ENCODE results near the gene SLC5A10. TPM values are rescaled to one million over a fixed set of nuclear protein-coding genes. Genes with fewer than 3 reads are reported as not detected.

SLC5A10 gene
- total RNA-seq, 1 experiment from 2014 or later: 0.17 TPM

GRCh38 chr17:18985475-18985874 is 33.5 kb downstream of the SLC5A10 start:
- Histone ChIP-seq H3K4me3 (no peak overlapping the region), H3K27ac (no peak overlapping the region), H3K9me2 (ENCODE audit: insufficient read depth) (no peaks in the 10 kb centered on the region), H3K79me2 (ENCODE audit: low read depth) (no peaks in the 10 kb centered on the region), H2AFZ (no peak overlapping the region), H3F3A (ENCODE audit: insufficient read depth, low read depth) (0 out of 2 replicates have a peak, but pooled peaks cover 7% of the 10 kb centered on the region), H3K4me1 (replicated peaks; ENCODE audit: insufficient read depth) (peaks cover 12% of the 10 kb centered on the region), H4K20me1 (ENCODE audit: insufficient read depth) (peaks cover 40% of the 10 kb centered on the region), H3K4me2 (no peak overlapping the region), H3K36me3 (ENCODE audit: low read depth) (peaks cover 7% of the 10 kb centered on the region; the same call in 1 of the 2 replicates), H3K27me3 (ENCODE audit: insufficient read depth, low read depth) (no peaks in the 10 kb centered on the region), H3K9me3 (ENCODE audit: insufficient read depth, low read depth) (no peaks in the 10 kb centered on the region)
- TF ChIP-seq EZH2 (IDR thresholded peaks at IDR 0.05; ENCODE audit: low read depth): no peak
- TF ChIP-seq, protein P1, sequence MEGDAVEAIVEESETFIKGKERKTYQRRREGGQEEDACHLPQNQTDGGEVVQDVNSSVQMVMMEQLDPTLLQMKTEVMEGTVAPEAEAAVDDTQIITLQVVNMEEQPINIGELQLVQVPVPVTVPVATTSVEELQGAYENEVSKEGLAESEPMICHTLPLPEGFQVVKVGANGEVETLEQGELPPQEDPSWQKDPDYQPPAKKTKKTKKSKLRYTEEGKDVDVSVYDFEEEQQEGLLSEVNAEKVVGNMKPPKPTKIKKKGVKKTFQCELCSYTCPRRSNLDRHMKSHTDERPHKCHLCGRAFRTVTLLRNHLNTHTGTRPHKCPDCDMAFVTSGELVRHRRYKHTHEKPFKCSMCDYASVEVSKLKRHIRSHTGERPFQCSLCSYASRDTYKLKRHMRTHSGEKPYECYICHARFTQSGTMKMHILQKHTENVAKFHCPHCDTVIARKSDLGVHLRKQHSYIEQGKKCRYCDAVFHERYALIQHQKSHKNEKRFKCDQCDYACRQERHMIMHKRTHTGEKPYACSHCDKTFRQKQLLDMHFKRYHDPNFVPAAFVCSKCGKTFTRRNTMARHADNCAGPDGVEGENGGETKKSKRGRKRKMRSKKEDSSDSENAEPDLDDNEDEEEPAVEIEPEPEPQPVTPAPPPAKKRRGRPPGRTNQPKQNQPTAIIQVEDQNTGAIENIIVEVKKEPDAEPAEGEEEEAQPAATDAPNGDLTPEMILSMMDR (conservative IDR thresholded peaks at IDR 0.05): no peak
- POLR2A ChIA-PET (ENCODE audit: unreplicated experiment): no interaction called here
- intact Hi-C loops (cut with micrococcal nuclease; ENCODE audit: unreplicated experiment): no loop called here
- no TSS peak for BruUV-seq (replicated peaks)
- no peak for DNase-seq
- CTCF ChIA-PET: no interaction called here

DNA sequence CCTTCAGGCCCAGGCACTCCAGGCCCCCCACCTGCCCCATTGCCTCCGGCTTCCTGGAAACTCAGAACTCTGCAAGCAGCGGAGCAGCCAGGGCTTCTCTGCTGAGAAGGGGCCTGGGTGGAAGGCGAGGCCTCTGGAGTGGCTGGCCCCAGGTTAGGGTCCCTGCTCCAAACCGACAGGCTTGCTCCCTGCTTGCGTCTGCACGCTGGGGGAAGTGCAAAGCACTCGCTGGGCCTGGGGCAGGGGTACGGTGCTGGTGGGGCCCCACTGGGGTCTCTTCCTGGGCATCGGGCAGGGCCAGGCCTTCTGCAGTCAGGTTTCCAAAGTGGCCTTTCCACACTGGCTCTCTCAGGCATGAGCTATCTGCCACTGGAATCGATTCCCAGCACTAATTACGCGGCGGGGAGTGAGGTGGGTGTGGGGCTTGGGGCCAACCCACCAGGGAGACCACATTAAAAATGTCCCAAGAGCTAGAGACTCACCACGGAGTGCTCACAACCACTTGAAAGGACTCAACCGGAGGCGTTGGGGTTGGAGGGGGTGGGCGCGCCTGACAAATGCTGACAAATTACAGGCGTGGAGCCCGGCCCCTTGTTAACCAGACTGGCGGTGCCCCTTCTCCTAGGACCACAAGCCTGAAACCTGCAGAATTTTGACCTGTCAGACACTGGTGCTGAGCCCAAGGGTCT is 34.7 kb downstream of the SLC5A10 start:
- no TSS peak for BruUV-seq (replicated peaks)
- no peak for DNase-seq
- intact Hi-C loops (cut with micrococcal nuclease; ENCODE audit: unreplicated experiment): no loop called here
- Histone ChIP-seq H4K20me1 (ENCODE audit: insufficient read depth) (peaks cover 49% of the 10 kb centered on the region), H3K4me3 (no peak overlapping the region), H3K9me2 (ENCODE audit: insufficient read depth) (no peaks in the 10 kb centered on the region), H3F3A (ENCODE audit: insufficient read depth, low read depth) (0 out of 2 replicates have a peak, but pooled peaks cover 8% of the 10 kb centered on the region), H3K4me1 (replicated peaks; ENCODE audit: insufficient read depth) (peaks cover 11% of the 10 kb centered on the region), H3K79me2 (ENCODE audit: low read depth) (no peaks in the 10 kb centered on the region), H3K27ac (no peak overlapping the region), H3K4me2 (no peak overlapping the region), H3K27me3 (ENCODE audit: insufficient read depth, low read depth) (no peaks in the 10 kb centered on the region), H2AFZ (no peak overlapping the region), H3K36me3 (ENCODE audit: low read depth) (peaks cover 7% of the 10 kb centered on the region; the same call in 1 of the 2 replicates), H3K9me3 (ENCODE audit: insufficient read depth, low read depth) (no peaks in the 10 kb centered on the region)
- ChIA-PET POLR2A (ENCODE audit: unreplicated experiment) (no interaction called here), CTCF (no interaction called here)
- TF ChIP-seq, protein P1 (conservative IDR thresholded peaks at IDR 0.05): no peak
- TF ChIP-seq EZH2 (IDR thresholded peaks at IDR 0.05; ENCODE audit: low read depth): no peak

DNA sequence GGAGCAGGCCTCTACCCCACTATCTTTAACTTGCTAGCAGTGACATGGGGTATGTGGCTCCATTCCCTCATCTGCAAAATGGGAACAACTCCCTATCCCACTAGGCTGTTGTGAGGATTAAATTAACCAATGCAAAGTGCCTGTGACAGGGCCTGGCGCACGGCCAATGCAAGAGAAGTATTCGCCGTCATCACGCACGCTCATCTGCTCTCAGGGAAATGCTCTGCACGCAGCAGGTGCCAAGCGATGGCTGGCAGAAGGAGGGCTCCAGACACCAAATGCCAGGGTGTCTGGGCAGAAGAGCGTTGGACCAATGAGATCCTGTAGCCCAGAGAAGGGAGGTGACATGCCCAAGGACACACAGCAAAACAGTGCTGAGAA is 35.3 kb downstream of the SLC5A10 start:
- POLR2A ChIA-PET (ENCODE audit: unreplicated experiment): no interaction called here
- Histone ChIP-seq H3K4me3 (no peak overlapping the region), H3K79me2 (ENCODE audit: low read depth) (no peaks in the 10 kb centered on the region), H3F3A (ENCODE audit: insufficient read depth, low read depth) (0 out of 2 replicates have a peak, but pooled peaks cover 3% of the 10 kb centered on the region), H3K4me2 (no peak overlapping the region), H3K27ac (no peak overlapping the region), H2AFZ (no peak overlapping the region), H3K36me3 (ENCODE audit: low read depth) (peaks cover 7% of the 10 kb centered on the region; the same call in 1 of the 2 replicates), H3K27me3 (ENCODE audit: insufficient read depth, low read depth) (no peaks in the 10 kb centered on the region), H3K9me3 (ENCODE audit: insufficient read depth, low read depth) (no peaks in the 10 kb centered on the region), H3K4me1 (replicated peaks; ENCODE audit: insufficient read depth) (peaks cover 6% of the 10 kb centered on the region), H4K20me1 (ENCODE audit: insufficient read depth) (peaks cover 54% of the 10 kb centered on the region), H3K9me2 (ENCODE audit: insufficient read depth) (no peaks in the 10 kb centered on the region)
- CTCF ChIA-PET: no interaction called here
- no peak for DNase-seq
- intact Hi-C loops (cut with micrococcal nuclease; ENCODE audit: unreplicated experiment): no loop called here
- TF ChIP-seq, protein P1 (conservative IDR thresholded peaks at IDR 0.05): no peak
- TF ChIP-seq EZH2 (IDR thresholded peaks at IDR 0.05; ENCODE audit: low read depth): no peak
- no TSS peak for BruUV-seq (replicated peaks)
